K562 (cell line): ENCODE results near the gene CIB1. TPM values are rescaled to one million over a fixed set of nuclear protein-coding genes. Genes with fewer than 3 reads are reported as not detected.

Experiments used
- EGR1 ChIP-seq: fragments of 450-650 bp; conservative IDR thresholded peaks from 2 replicates; pipeline ENCODE4 v1.6.1; 2017; ENCODE audit warnings: mild to moderate bottlenecking
- GTF3C2 ChIP-seq: IDR thresholded peaks from 3 replicates; pipeline ENCODE4 v1.6.1; 2011; ENCODE audit warnings: borderline replicate concordance, mild to moderate bottlenecking, moderate library complexity; ENCODE audit not compliant: insufficient read length; ENCODE audit errors: extremely low read depth
- KAT8 ChIP-seq: fragments of 450-650 bp; IDR thresholded peaks from 2 replicates; pipeline ENCODE4 v1.6.1; 2016; ENCODE audit warnings: low read depth, mild to moderate bottlenecking
- NCOA4 ChIP-seq: fragments of 450-650 bp; IDR thresholded peaks from 2 replicates; pipeline ENCODE4 v1.6.1; 2018; ENCODE audit warnings: mild to moderate bottlenecking; ENCODE audit not compliant: partially characterized antibody
- RBM15 ChIP-seq: fragments of 200-400 bp; formaldehyde crosslinking; IDR thresholded peaks from 2 replicates; pipeline ENCODE4 v1.6.1; 2018; ENCODE audit warnings: mild to moderate bottlenecking, low read length, moderate library complexity; ENCODE audit not compliant: insufficient read depth
- SREBF2 ChIP-seq: sonication (generic); formaldehyde crosslinking; IDR thresholded peaks from 2 replicates; pipeline ENCODE4 v1.4.0; 2020; ENCODE audit warnings: mild to moderate bottlenecking, missing genetic modification reagents
- VEZF1 ChIP-seq: fragments of 200-800 bp; sonication (Bioruptor generic); IDR thresholded peaks from 2 replicates; pipeline ENCODE4 v1.6.1; 2017; ENCODE audit warnings: missing genetic modification characterization, missing compliant biosample characterization
- ZFX ChIP-seq: sonication (generic); formaldehyde crosslinking; IDR thresholded peaks from 2 replicates; pipeline ENCODE4 v1.8.0; 2022; ENCODE audit warnings: mild to moderate bottlenecking, missing genetic modification reagents, moderate library complexity
- ZNF184 ChIP-seq: sonication (generic); formaldehyde crosslinking; IDR thresholded peaks from 2 replicates; pipeline ENCODE4 v1.5.0; 2020; ENCODE audit warnings: missing genetic modification reagents
- ZNF232 ChIP-seq: sonication (generic); formaldehyde crosslinking; IDR thresholded peaks from 2 replicates; pipeline ENCODE4 v1.8.0; 2022; ENCODE audit warnings: mild to moderate bottlenecking, missing genetic modification reagents
- ZNF512 ChIP-seq: IDR thresholded peaks from 2 replicates; pipeline ENCODE4 v1.6.1; 2016; ENCODE audit warnings: missing genetic modification characterization, missing compliant biosample characterization
- ZNF79 ChIP-seq: fragments of 250-450 bp; sonication (Bioruptor Pico); IDR thresholded peaks from 2 replicates; pipeline ENCODE4 v1.4.0; 2020; ENCODE audit warnings: low read depth, mild to moderate bottlenecking, moderate library complexity
- polyA plus RNA-seq, 8 experiments: library from polyadenylated mRNA; depleted of rRNA in 4 of 8; stranded (reverse) in 5 of 8; unstranded in 3 of 8; fragments of >200 nt; fragmentation: Nextera tagmentation in 2 of 8; fragmentation: Illumina TruSeq in 1 of 8; extraction: Ambion mirVana in 2 of 8; extraction: Trizol in 1 of 8; gene quantifications; 2 replicates each; pipeline versions ENCODE4 v1.2.1 to v1.2.3, GENCODE V29; 2011 to 2014; ENCODE audit warnings: inconsistent platforms in 1 of 8, missing spikeins in 1 of 8
- total RNA-seq, 7 experiments: library from RNA; depleted of rRNA in 6 of 7; stranded (reverse); fragments of >200 nt in 6 of 7; fragmentation: Illumina TruSeq in 2 of 7; extraction: Trizol in 2 of 7; gene quantifications; 2 replicates each; pipeline versions ENCODE4 v1.2.1 to v1.2.3, GENCODE V29; 2011 to 2021; ENCODE audit warnings: low replicate concordance in 1 of 7
- TF ChIP-seq, protein P1 (sequence below): fragments of 250-450 bp; sonication (Bioruptor Pico); IDR thresholded peaks from 2 replicates; pipeline ENCODE4 v1.8.0; 2022; ENCODE audit warnings: inconsistent platforms, mild to moderate bottlenecking, moderate library complexity, borderline replicate concordance
- TF ChIP-seq, protein P2 (sequence below): fragments of 450-650 bp; IDR thresholded peaks from 2 replicates; pipeline ENCODE4 v1.7.1; 2018; ENCODE audit warnings: mild to moderate bottlenecking, low read depth; ENCODE audit not compliant: partially characterized antibody
- TF ChIP-seq, protein P3 (sequence below): fragments of 450-650 bp; IDR thresholded peaks from 2 replicates; pipeline ENCODE4 v1.7.0; 2016; ENCODE audit warnings: borderline replicate concordance

CIB1 gene
- total and polyA plus RNA-seq, 9 of the 15 experiments (the other 6 are each of a cell fraction or from before 2014, with no cell fraction given): 14.9 to 136 (median 64.5) TPM

DNA sequence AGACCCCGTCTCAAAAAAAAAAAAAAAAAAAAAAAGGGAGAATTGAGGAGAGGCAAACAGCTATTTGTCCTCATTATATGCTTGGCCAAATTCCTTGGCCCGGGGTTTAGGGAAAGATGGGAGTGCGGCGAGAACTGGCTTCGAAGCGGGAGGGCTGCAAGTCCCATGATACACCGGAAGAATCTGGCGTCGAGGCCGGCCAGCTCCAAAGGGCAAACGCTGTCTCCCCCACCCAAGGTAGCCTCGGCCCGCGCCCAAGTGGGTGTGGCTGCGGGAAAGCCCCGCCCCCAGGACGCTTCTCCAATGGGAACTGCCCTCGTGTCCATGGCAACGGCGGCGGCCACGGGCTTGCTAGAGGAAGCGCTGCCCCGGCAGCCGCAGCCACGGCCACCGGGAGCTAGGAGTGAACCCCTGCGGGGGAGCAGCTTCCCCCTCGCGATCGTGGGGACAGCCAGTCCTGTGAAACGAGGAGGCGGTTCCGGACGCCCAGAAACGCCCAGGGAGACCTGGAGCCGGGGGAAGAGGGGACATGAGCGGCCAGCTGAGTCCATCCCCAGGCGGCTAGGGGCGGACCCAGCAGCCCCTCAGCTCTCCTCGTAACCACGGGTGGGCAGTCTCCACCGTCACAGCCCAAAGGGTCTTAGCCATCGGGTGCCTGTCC lies 15.6 kb upstream of the CIB1 start, which contains the start of gene TTLL13 (continued):
- TF ChIP-seq, protein P1, sequence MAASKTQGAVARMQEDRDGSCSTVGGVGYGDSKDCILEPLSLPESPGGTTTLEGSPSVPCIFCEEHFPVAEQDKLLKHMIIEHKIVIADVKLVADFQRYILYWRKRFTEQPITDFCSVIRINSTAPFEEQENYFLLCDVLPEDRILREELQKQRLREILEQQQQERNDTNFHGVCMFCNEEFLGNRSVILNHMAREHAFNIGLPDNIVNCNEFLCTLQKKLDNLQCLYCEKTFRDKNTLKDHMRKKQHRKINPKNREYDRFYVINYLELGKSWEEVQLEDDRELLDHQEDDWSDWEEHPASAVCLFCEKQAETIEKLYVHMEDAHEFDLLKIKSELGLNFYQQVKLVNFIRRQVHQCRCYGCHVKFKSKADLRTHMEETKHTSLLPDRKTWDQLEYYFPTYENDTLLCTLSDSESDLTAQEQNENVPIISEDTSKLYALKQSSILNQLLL (CRISPR knock-in tag): no peak
- no peak for TF ChIP-seq ZNF184 (CRISPR knock-in tag)
- 0 out of 2 replicates have a peak, but pooled peaks have one; percentile 9 for TF ChIP-seq EGR1
- no peak for TF ChIP-seq ZNF232
- TF ChIP-seq ZNF79 (CRISPR knock-in tag): no peak
- TF ChIP-seq, protein P2, sequence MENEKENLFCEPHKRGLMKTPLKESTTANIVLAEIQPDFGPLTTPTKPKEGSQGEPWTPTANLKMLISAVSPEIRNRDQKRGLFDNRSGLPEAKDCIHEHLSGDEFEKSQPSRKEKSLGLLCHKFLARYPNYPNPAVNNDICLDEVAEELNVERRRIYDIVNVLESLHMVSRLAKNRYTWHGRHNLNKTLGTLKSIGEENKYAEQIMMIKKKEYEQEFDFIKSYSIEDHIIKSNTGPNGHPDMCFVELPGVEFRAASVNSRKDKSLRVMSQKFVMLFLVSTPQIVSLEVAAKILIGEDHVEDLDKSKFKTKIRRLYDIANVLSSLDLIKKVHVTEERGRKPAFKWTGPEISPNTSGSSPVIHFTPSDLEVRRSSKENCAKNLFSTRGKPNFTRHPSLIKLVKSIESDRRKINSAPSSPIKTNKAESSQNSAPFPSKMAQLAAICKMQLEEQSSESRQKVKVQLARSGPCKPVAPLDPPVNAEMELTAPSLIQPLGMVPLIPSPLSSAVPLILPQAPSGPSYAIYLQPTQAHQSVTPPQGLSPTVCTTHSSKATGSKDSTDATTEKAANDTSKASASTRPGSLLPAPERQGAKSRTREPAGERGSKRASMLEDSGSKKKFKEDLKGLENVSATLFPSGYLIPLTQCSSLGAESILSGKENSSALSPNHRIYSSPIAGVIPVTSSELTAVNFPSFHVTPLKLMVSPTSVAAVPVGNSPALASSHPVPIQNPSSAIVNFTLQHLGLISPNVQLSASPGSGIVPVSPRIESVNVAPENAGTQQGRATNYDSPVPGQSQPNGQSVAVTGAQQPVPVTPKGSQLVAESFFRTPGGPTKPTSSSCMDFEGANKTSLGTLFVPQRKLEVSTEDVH: no peak
- TF ChIP-seq, protein P3, sequence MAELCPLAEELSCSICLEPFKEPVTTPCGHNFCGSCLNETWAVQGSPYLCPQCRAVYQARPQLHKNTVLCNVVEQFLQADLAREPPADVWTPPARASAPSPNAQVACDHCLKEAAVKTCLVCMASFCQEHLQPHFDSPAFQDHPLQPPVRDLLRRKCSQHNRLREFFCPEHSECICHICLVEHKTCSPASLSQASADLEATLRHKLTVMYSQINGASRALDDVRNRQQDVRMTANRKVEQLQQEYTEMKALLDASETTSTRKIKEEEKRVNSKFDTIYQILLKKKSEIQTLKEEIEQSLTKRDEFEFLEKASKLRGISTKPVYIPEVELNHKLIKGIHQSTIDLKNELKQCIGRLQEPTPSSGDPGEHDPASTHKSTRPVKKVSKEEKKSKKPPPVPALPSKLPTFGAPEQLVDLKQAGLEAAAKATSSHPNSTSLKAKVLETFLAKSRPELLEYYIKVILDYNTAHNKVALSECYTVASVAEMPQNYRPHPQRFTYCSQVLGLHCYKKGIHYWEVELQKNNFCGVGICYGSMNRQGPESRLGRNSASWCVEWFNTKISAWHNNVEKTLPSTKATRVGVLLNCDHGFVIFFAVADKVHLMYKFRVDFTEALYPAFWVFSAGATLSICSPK: no peak
- TF ChIP-seq SREBF2: no peak
- TF ChIP-seq KAT8: no peak
- TF ChIP-seq VEZF1 (CRISPR knock-in tag): no peak
- no peak for TF ChIP-seq GTF3C2
- no peak for TF ChIP-seq NCOA4
- no peak for TF ChIP-seq RBM15
- no peak for TF ChIP-seq ZNF512 (tag)
- no peak for TF ChIP-seq ZFX (CRISPR knock-in tag)
